NCI-H187 (cell line): ENCODE measurements around the gene PABPN1.

Experiments
- DNase-seq, 2 experiments: peaks; one replicate each; lab custom pipeline; 2025; lab: John Stamatoyannopoulos, UW

The PABPN1 gene

GRCh38 chr14:23358042-23358441 is 36.8 kb downstream of the PABPN1 start:
- DNase-seq, result no peak

GRCh38 chr14:23358553-23359166 is 37.4 kb downstream of the PABPN1 start:
- no peak for DNase-seq

- DNase-seq, result no peak
These were observed 37.9 kb downstream of the PABPN1 start for GRCh38 chr14:23359167-23359626.

GRCh38 chr14:23359722-23360447 is 38.6 kb downstream of the PABPN1 start:
- DNase-seq, result no peak

GRCh38 chr14:23360496-23360895 is 39.2 kb downstream of the PABPN1 start:
- no peak for DNase-seq

GRCh38 chr14:23361320-23361719 is 40.1 kb downstream of the PABPN1 start:
- DNase-seq, result no peak

GRCh38 chr14:23361763-23362162 is 40.5 kb downstream of the PABPN1 start:
- no peak for DNase-seq

- no peak for DNase-seq
These were observed 40.9 kb downstream of the PABPN1 start for GRCh38 chr14:23362200-23362599.

- DNase-seq, result no peak
These were observed 43.1 kb downstream of the PABPN1 start for GRCh38 chr14:23364164-23365035.

GRCh38 chr14:23365036-23365731 is 43.9 kb downstream of the PABPN1 start, which contains the start of gene EFS:
Gene EFS, minus strand, starts transcription at chr14:23365172. Its CDS starts 147 bp downstream, at chr14:23365025.
- no peak for DNase-seq

GRCh38 chr14:23365732-23366425 is 44.6 kb downstream of the PABPN1 start:
- DNase-seq, result no peak

GRCh38 chr14:23366426-23366921 is 45.2 kb downstream of the PABPN1 start:
- DNase-seq, result no peak

- no peak for DNase-seq
These were observed 49.0 kb downstream of the PABPN1 start for GRCh38 chr14:23370221-23370620.

GRCh38 chr14:23371865-23372264 is 50.6 kb downstream of the PABPN1 start:
- no peak for DNase-seq

- DNase-seq, result no peak
These were observed 51.3 kb downstream of the PABPN1 start, which contains the start of gene IL25 for GRCh38 chr14:23372509-23372908. Gene IL25, plus strand, starts transcription at chr14:23372809.

- DNase-seq, result no peak
These were observed 51.8 kb downstream of the PABPN1 start for GRCh38 chr14:23373041-23373440.
